K562 (cell line): ENCODE results near the gene NREP. TPM values are rescaled to one million over a fixed set of nuclear protein-coding genes. Genes with fewer than 3 reads are reported as not detected.

Experiments used
- ATAC-seq: fragments of 200-7000 bp; cut with Tn5 transposase; 3 replicates; pipeline ENCODE4 v1.9.1; 2020; ENCODE audit warnings: moderate library complexity
- BruUV-seq: library from RNA; stranded (reverse); fragments of 400-500 nt; replicated peaks from 2 replicates; lab custom pipeline; 2021; lab: Mats Ljungman, UMichigan
- CTCF ChIA-PET: fragments of 300-600 bp; formaldehyde crosslinking; extraction: SDS; loops from one replicate; lab custom pipeline; 2021; ENCODE audit warnings: low intra/inter-chr PET ratio; lab: Yijun Ruan, JAX
- POLR2A ChIA-PET: fragments of 300-600, 350-650 bp; sonication (Branson Sonifier 250); formaldehyde crosslinking; extraction: SDS; loops from one replicate; lab custom pipeline; 2021; ENCODE audit warnings: antibody characterized with exemption, inconsistent platforms; lab: Yijun Ruan, JAX
- DNase-seq, 4 experiments: peaks; one replicate each; pipeline versions ENCODE4 v3.0.0 to v3.0.0-alpha.2; 2011 to 2018; ENCODE audit warnings: low spot score in 3 of 4, mixed read lengths in 3 of 4; ENCODE audit errors: extremely low read depth in 1 of 4
- FAIRE-seq: peaks from 2 replicates; lab custom pipeline; 2011; peaks lifted over from hg19 to GRCh38; lab: Jason Lieb, UNC
- H2AFZ ChIP-seq: 2 replicates; pipeline ENCODE4 v1.6.0; 2011; ENCODE audit warnings: low read depth, low read length, control low read depth, inconsistent platforms
- H3K27ac ChIP-seq: fragments of 200-600 bp; 3 replicates; pipeline ENCODE4 v1.8.0; 2011; ENCODE audit warnings: low read depth, mild to moderate bottlenecking, control low read depth, inconsistent platforms, low read length, moderate library complexity, mixed read lengths; ENCODE audit errors: extremely low read depth
- H3K27me3 ChIP-seq, 2 experiments: fragments of 300-600 bp in 1 of 2; 2 replicates in 1 of 2; 3 replicates in 1 of 2; pipeline versions ENCODE4 v1.6.0 to v1.8.0; 2011; ENCODE audit warnings: inconsistent platforms in 2 of 2, low read length in 2 of 2, mild to moderate bottlenecking in 1 of 2, mixed read lengths in 1 of 2, moderate library complexity in 1 of 2; ENCODE audit not compliant: control insufficient read depth in 2 of 2, insufficient read depth in 2 of 2
- H3K36me3 ChIP-seq: fragments of 300-600 bp; 3 replicates; pipeline ENCODE4 v1.8.0; 2011; ENCODE audit warnings: mild to moderate bottlenecking, low read length, inconsistent platforms; ENCODE audit not compliant: control insufficient read depth, insufficient read depth
- H3K4me1 ChIP-seq, 2 experiments: fragments of 200-600 bp in 1 of 2; replicated peaks in 1 of 2; 2 replicates in 1 of 2; 3 replicates in 1 of 2; pipeline versions ENCODE4 v1.5.1 to v1.8.0; 2011; ENCODE audit warnings: inconsistent platforms in 2 of 2, low read length in 2 of 2, mild to moderate bottlenecking in 1 of 2, mixed read lengths in 1 of 2, moderate library complexity in 1 of 2; ENCODE audit not compliant: control insufficient read depth in 2 of 2, insufficient read depth in 2 of 2
- H3K4me2 ChIP-seq: 2 replicates; pipeline ENCODE4 v1.6.1; 2011; ENCODE audit warnings: low read length, control low read depth, inconsistent platforms, mixed read lengths; ENCODE audit not compliant: insufficient read depth
- H3K4me3 ChIP-seq: fragments of 200-600 bp; sonication (generic), shearing (Covaris generic); 2 replicates; pipeline ENCODE4 v1.5.1; 2016; ENCODE audit warnings: control low read depth, inconsistent platforms
- H3K79me2 ChIP-seq: fragments of 200-600 bp; 3 replicates; pipeline ENCODE4 v1.8.0; 2011; ENCODE audit warnings: low read length, inconsistent platforms; ENCODE audit not compliant: control insufficient read depth, insufficient read depth
- H3K9ac ChIP-seq, 2 experiments: 2 replicates each; pipeline versions ENCODE4 v1.6.0 to v1.6.1; 2011; ENCODE audit warnings: low read depth in 2 of 2, low read length in 2 of 2, control low read depth in 1 of 2, inconsistent platforms in 1 of 2, mild to moderate bottlenecking in 1 of 2, mixed read lengths in 1 of 2; ENCODE audit not compliant: insufficient read depth in 1 of 2
- H3K9me1 ChIP-seq: one replicate; pipeline ENCODE4 v1.6.0; 2011; ENCODE audit warnings: inconsistent platforms, mild to moderate bottlenecking, low read length, moderate library complexity; ENCODE audit not compliant: control insufficient read depth, insufficient read depth
- H3K9me3 ChIP-seq: replicated peaks from 2 replicates; pipeline ENCODE4 v1.5.1; 2011; ENCODE audit warnings: low read depth, low read length, inconsistent platforms; ENCODE audit not compliant: control insufficient read depth, insufficient read depth
- H4K20me1 ChIP-seq: replicated peaks from 2 replicates; pipeline ENCODE4 v1.6.1; 2011; ENCODE audit warnings: low read length, inconsistent platforms, mixed read lengths; ENCODE audit not compliant: control insufficient read depth, insufficient read depth
- AFF4 ChIP-seq: sonication (generic); formaldehyde crosslinking; IDR thresholded peaks from 2 replicates; pipeline ENCODE4 v1.8.0; 2023; ENCODE audit warnings: mild to moderate bottlenecking, missing genetic modification reagents
- HNRNPUL1 ChIP-seq: fragments of 200-400 bp; formaldehyde crosslinking; IDR thresholded peaks from 2 replicates; pipeline ENCODE4 v1.6.1; 2017; ENCODE audit warnings: low read length
- WGBS: fragments of 100-300 bp; shearing (Covaris generic); methylation state at CpG from one replicate; pipeline ENCODE4 v1.1.6; 2016; ENCODE audit warnings: low coverage, mixed read lengths; ENCODE audit not compliant: insufficient coverage; ENCODE audit errors: missing lambda C conversion rate; 5-methylcytosine and 5-hydroxymethylcytosine counted together
- in situ Hi-C: fragments of 300-500 bp; cut with MboI; formaldehyde crosslinking; loops from 4 replicates; pipeline ENCODE4 v1.15.0; 2018; ENCODE audit warnings: inconsistent platforms, mixed read lengths
- intact Hi-C: fragments of 100-400 bp; cut with micrococcal nuclease; formaldehyde crosslinking; loops from 2 replicates; pipeline ENCODE4 v1.14.2; 2022
- polyA plus RNA-seq, 8 experiments: library from polyadenylated mRNA; depleted of rRNA in 4 of 8; stranded (reverse) in 5 of 8; unstranded in 3 of 8; fragments of >200 nt; fragmentation: Nextera tagmentation in 2 of 8; fragmentation: Illumina TruSeq in 1 of 8; extraction: Ambion mirVana in 2 of 8; extraction: Trizol in 1 of 8; gene quantifications; 2 replicates each; pipeline versions ENCODE4 v1.2.1 to v1.2.3, GENCODE V29; 2011 to 2014; ENCODE audit warnings: inconsistent platforms in 1 of 8, missing spikeins in 1 of 8
- total RNA-seq, 7 experiments: library from RNA; depleted of rRNA in 6 of 7; stranded (reverse); fragments of >200 nt in 6 of 7; fragmentation: Illumina TruSeq in 2 of 7; extraction: Trizol in 2 of 7; gene quantifications; 2 replicates each; pipeline versions ENCODE4 v1.2.1 to v1.2.3, GENCODE V29; 2011 to 2021; ENCODE audit warnings: low replicate concordance in 1 of 7

Gene NREP
- total and polyA plus RNA-seq, 9 of the 15 experiments (the other 6 are each of a cell fraction or from before 2014, with no cell fraction given), result 0.08 to 0.58 (median 0.23) TPM; not detected in 1

- no peaks in the 10 kb centered on the region for H3K4me1 ChIP-seq
- TF ChIP-seq HNRNPUL1 (no peak), AFF4 (CRISPR knock-in tag) (no peak)
- no peak overlapping the region for H3K27ac ChIP-seq
- in situ Hi-C loops, result no loop called here
- POLR2A ChIA-PET, result interaction anchor here (0.7 to 1.5 kb wide), 2 partner anchors 10 to 791 kb away, joined by 3 to 4 read pairs; no protein-coding TSS in a partner anchor
- intact Hi-C loops, result no loop called here
- DNase-seq (no peak), FAIRE-seq (no peak), ATAC-seq (no peak)
- no TSS peak for BruUV-seq
- CTCF ChIA-PET, result no interaction called here
- WGBS, result 5% methylated on average over 2 of the region's 2 CpGs
- H3K27me3 ChIP-seq, result no peaks in the 10 kb centered on the region
- H3K4me3 ChIP-seq, result no peak overlapping the region
- no peak overlapping the region for H2AFZ ChIP-seq
- no peaks in the 10 kb centered on the region for H3K9me3 ChIP-seq
- H4K20me1 ChIP-seq, result no peaks in the 10 kb centered on the region
- no peaks in the 10 kb centered on the region for H3K9me1 ChIP-seq
- H3K4me2 ChIP-seq, result no peak overlapping the region
- no peaks in the 10 kb centered on the region for H3K79me2 ChIP-seq
- H3K9ac ChIP-seq, result no peak overlapping the region
- H3K36me3 ChIP-seq, result no peaks in the 10 kb centered on the region
Measured at GRCh38 chr5:111743988-111744387, 13.0 kb downstream of the NREP start.
